Nucleus accumbens (tissue), 56 donors: ENCODE data around the gene MARCKSL1.
"Not testable (repeated sequence)": the region's sequence is repeated elsewhere in the genome, so short reads cannot be mapped to it uniquely, and the experiment has no call there.

Experiments
- DNase-seq, 56 donors: peaks; one replicate each; lab custom pipeline; 2025; lab: John Stamatoyannopoulos, UW

Gene MARCKSL1

GRCh38 chr1:32335790-32336590 is at the start of gene MARCKSL1:
MARCKSL1 (minus strand) TSS chr1:32336233; CDS start chr1:32336033, 200 bp downstream.
- peak in 53 of 56 donors; percentile 36 to 92 (median 80) for DNase-seq

GRCh38 chr1:32380057-32380456 is 44.0 kb upstream of the MARCKSL1 start:
- DNase-seq, result no peak

GRCh38 chr1:32377541-32378220 is 41.6 kb upstream of the MARCKSL1 start:
- DNase-seq, result no peak

GRCh38 chr1:32376199-32376598 is 40.2 kb upstream of the MARCKSL1 start:
- no peak for DNase-seq

- DNase-seq, result no peak
These were observed 38.1 kb upstream of the MARCKSL1 start for GRCh38 chr1:32373996-32374592.

GRCh38 chr1:32372149-32372756 is 36.2 kb upstream of the MARCKSL1 start:
- no peak for DNase-seq

GRCh38 chr1:32367912-32368635 is 32.0 kb upstream of the MARCKSL1 start:
- DNase-seq, result no peak

GRCh38 chr1:32365445-32365844 is 29.4 kb upstream of the MARCKSL1 start:
- DNase-seq, result no peak

- DNase-seq, result no peak
These were observed 28.8 kb upstream of the MARCKSL1 start for GRCh38 chr1:32364836-32365235.

GRCh38 chr1:32363713-32364112 is 27.7 kb upstream of the MARCKSL1 start:
- no peak for DNase-seq

GRCh38 chr1:32362474-32363313 is 26.7 kb upstream of the MARCKSL1 start, which contains the start of the genes FAM229A and TSSK3:
FAM229A (minus strand) TSS chr1:32362485; CDS start chr1:32362091, 394 bp downstream.
TSSK3 (plus strand) TSS chr1:32362539; CDS start chr1:32362702, 163 bp downstream.
- DNase-seq, result peak in 3 of 56 donors; percentile 56 to 91 (median 58)

- DNase-seq, result peak in 49 of 56 donors; percentile 25 to 82 (median 56)
These were observed 25.8 kb upstream of the MARCKSL1 start for GRCh38 chr1:32361674-32362473.

- peak in 8 of 56 donors; percentile 20 to 70 (median 32) for DNase-seq
These were observed 25.3 kb upstream of the MARCKSL1 start for GRCh38 chr1:32361308-32361673.

GRCh38 chr1:32358435-32358834 is 22.4 kb upstream of the MARCKSL1 start:
- DNase-seq, result no peak

- peak in 1 of 56 donors; percentile 28 for DNase-seq
These were observed 21.6 kb upstream of the MARCKSL1 start for GRCh38 chr1:32357614-32358013.

- DNase-seq, result no peak
These were observed 20.4 kb upstream of the MARCKSL1 start for GRCh38 chr1:32356478-32356877.

GRCh38 chr1:32355778-32356177 is 19.7 kb upstream of the MARCKSL1 start:
- DNase-seq, result not testable (repeated sequence)

GRCh38 chr1:32353886-32354570 is 18.0 kb upstream of the MARCKSL1 start:
- no peak for DNase-seq
